T-helper 2 cell treated with Interferon-gamma antibody and Interleukin-4, amounts not matched to agents 5 μg/mL and 100 μg/mL, for 36 hours (primary cell): ENCODE measurements around the gene E2F4.

ENCODE experiments used
- DNase-seq: peaks from one replicate; pipeline ENCODE4 v3.0.0; 2021; ENCODE audit warnings: low spot score
- H3K27ac Mint-ChIP-seq: one replicate; pipeline ENCODE4 v1.8.0; 2021; ENCODE audit warnings: mild to moderate bottlenecking, mixed read lengths
- H3K27me3 Mint-ChIP-seq: one replicate; pipeline ENCODE4 v1.8.0; 2021; ENCODE audit warnings: low read depth, mixed read lengths
- H3K36me3 Mint-ChIP-seq: one replicate; pipeline ENCODE4 v1.8.0; 2021; ENCODE audit warnings: low read depth, mixed read lengths
- H3K4me1 Mint-ChIP-seq: one replicate; pipeline ENCODE4 v1.8.0; 2021; ENCODE audit warnings: low read depth, mixed read lengths
- H3K4me3 Mint-ChIP-seq: one replicate; pipeline ENCODE4 v1.8.0; 2022; ENCODE audit warnings: mild to moderate bottlenecking, moderate library complexity, mixed read lengths
- H3K9me3 Mint-ChIP-seq: one replicate; pipeline ENCODE4 v1.8.0; 2021; ENCODE audit warnings: mixed read lengths

The E2F4 gene

GRCh38 chr16:67242138-67242730 lies 50.3 kb downstream of the E2F4 start:
- Mint-ChIP-seq H3K4me3 (no peak overlapping the region), H3K4me1 (peaks cover 35% of the 10 kb centered on the region), H3K9me3 (no peaks in the 10 kb centered on the region), H3K27me3 (no peaks in the 10 kb centered on the region), H3K36me3 (peaks cover 21% of the 10 kb centered on the region), H3K27ac (peak overlapping the region; percentile 76)
- DNase-seq, result no peak

DNA sequence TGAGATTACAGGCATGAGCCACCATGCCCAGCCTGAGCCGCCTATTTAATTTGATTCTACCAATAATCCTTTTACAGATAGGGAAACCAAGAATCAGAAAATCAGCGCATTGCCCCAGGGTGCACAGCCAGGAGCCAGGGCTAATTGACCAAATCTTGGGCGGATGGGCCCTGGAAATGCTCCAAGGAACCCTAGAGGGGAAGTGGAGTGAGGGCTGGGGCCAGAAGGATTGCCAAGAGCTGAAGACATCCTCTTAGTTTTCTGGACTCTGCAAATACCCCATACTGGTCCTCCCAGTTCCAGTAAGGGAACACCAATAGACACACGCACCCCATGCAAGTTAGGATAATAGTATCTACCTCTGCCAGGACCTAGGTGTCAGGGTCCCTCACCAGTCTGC lies 51.5 kb downstream of the E2F4 start:
- H3K27ac Mint-ChIP-seq, result peak overlapping the region; percentile 89
- H3K9me3 Mint-ChIP-seq, result no peaks in the 10 kb centered on the region
- DNase-seq, result no peak
- peaks cover 44% of the 10 kb centered on the region for H3K4me1 Mint-ChIP-seq
- H3K4me3 Mint-ChIP-seq, result peak overlapping the region; percentile 72
- H3K27me3 Mint-ChIP-seq, result peaks cover 4% of the 10 kb centered on the region
- H3K36me3 Mint-ChIP-seq, result peaks cover 11% of the 10 kb centered on the region

DNA sequence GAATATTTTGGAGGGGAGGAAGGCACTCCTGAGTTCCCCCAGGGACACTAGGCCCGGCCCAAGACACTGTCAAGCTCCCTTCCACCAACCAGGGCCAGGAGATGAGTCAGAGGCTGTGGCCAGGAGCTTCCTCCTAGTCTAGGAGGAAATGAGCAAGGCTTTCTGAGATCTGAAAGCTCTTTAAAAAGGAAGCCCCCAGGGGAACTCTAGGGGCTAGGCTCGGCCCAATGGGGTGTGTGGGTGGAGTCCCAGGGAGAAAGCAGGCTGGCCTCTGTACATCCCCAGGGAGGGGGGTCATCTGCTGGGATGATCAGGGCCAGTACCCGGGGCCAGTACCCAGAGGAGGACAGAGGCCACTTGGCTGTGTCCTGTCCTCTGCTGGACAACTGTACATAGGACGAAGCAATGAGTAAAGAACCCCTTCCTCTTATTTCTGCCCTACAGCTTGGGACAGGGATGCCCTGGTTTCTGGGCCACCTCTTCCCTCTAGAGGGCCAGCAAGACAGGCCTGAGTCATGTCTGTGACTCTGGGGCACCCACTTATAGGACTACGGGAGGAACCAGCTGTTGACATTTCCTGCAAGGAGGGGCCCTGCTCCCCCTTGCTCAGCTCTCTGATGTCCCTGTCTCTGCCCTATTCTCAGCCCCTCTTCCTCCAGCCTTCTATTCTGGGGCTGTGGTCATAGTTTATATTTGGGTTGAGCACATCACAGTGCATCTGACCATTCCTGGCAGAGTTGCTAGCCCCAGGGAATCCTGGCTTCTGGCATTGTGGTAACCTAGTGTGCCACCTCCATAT lies 52.6 kb downstream of the E2F4 start:
- Mint-ChIP-seq H3K4me3 (peak overlapping the region; percentile 72), H3K27me3 (peaks cover 8% of the 10 kb centered on the region), H3K9me3 (no peaks in the 10 kb centered on the region), H3K4me1 (peaks cover 47% of the 10 kb centered on the region), H3K36me3 (peaks cover 6% of the 10 kb centered on the region), H3K27ac (peak overlapping the region; percentile 89)
- peak; percentile 87 for DNase-seq

DNA sequence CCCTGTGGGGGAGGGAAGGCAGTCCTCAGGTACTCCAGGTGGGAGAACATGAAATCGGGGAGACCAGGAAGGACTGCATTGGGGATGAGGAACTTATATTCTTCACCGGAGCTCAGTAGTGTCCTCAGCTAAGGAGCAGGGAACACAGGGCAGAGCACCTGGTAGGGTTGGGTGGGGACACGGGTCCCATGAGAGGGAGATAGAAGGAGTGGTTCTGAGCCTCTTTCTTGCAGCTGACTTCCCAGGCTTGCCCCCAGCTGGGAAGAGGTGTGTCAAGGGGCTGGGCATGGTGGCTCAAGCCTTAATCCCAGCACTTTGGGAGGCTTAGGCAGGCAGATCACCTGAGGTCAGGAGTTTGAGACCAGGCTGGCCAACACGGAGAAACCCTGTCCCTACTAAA lies 53.2 kb downstream of the E2F4 start:
- Mint-ChIP-seq H3K27me3 (peaks cover 14% of the 10 kb centered on the region), H3K27ac (peak overlapping the region; percentile 89), H3K9me3 (no peaks in the 10 kb centered on the region), H3K4me3 (peak overlapping the region; percentile 72), H3K36me3 (peaks cover 6% of the 10 kb centered on the region), H3K4me1 (peaks cover 50% of the 10 kb centered on the region)
- DNase-seq, result no peak

DNA sequence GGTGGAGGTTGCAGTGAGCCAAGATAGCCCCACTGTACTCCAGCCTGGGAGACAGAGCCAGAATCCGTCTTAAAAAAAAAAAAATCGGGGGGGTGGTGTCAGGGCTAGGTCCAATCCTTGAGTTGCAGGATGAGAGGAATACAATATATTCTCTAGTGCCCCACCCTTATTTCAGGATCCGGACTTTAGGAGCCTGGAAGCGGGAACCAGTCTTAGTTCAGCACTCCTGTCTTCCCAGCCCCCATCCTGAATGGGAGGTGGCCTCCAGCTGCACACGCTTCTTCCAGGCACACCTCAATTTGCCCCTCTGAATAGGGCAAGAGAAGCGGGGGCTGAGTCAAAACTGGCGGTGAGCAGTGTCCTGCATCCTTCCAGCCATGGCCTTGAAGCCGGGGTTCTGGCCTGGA lies 53.7 kb downstream of the E2F4 start:
- Mint-ChIP-seq H3K27me3 (peaks cover 16% of the 10 kb centered on the region), H3K27ac (peak overlapping the region; percentile 14), H3K4me3 (peak overlapping the region; percentile 72), H3K36me3 (peaks cover 6% of the 10 kb centered on the region), H3K4me1 (peaks cover 50% of the 10 kb centered on the region), H3K9me3 (no peaks in the 10 kb centered on the region)
- no peak for DNase-seq

DNA sequence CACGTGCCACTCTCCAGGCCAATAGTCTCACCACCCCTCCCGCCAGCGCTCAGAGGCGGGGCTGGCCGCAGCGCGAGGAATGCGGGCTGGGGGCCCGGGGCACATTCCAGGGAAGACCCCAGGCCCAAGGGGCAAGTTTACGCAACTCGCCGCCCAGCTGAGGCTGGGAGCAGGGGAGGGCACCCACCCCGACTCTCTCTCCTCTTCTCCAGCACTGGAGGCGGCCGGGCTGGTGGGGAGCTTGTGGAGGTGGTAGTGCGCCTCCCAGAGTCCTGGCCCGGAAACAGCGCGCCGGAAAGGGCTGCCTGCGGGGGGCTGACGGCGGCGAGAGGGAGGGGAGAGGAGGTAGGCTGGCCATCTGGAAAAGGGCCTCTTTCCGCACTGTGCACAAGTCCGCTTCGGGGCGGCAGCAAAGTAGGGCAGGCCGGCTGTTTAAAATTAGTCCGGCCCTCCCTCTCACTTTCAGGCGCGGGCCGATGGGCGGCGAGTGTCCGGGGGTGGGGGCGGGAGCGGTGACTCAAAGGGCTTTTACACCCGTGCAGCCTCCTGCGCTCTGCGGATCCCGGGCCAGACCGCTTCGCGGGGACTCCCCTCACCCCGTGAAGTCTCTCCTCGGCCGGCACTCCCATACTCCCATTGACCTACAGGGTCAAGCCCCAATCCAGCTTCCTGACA lies 54.3 kb downstream of the E2F4 start:
- Mint-ChIP-seq H3K36me3 (peaks cover 5% of the 10 kb centered on the region), H3K4me1 (peaks cover 49% of the 10 kb centered on the region), H3K27me3 (peaks cover 16% of the 10 kb centered on the region)

DNA sequence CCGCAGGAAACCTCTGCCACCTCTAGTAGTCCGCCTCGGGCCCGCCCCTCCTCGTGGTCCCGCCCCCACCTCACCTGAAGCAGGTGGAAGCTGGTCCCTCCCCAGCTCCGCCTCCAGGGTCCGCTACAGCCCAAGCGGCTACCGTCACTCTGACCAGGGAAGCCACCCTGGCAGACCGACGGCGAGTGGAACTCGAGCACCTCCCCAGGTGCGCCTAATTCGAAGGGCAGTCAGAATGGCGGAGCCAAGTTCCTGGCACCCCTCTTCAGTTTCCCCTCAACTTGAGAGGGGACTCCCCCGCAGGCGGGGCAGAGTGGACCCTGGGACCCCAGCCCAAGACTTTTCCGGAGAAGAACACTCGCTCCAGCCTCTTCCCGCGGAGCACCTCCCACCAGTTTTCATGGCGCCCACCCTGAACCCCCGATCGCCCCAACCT lies 54.8 kb downstream of the E2F4 start:
- Mint-ChIP-seq H3K9me3 (no peaks in the 10 kb centered on the region), H3K27ac (peak overlapping the region; percentile 47), H3K4me3 (peak overlapping the region; percentile 82), H3K27me3 (peaks cover 16% of the 10 kb centered on the region), H3K4me1 (peaks cover 44% of the 10 kb centered on the region), H3K36me3 (peaks cover 2% of the 10 kb centered on the region)
- DNase-seq, result no peak

More for the DNA sequence above, 54.3 kb downstream of the E2F4 start:
- peak overlapping the region; percentile 82 for H3K4me3 Mint-ChIP-seq
- H3K9me3 Mint-ChIP-seq, result no peaks in the 10 kb centered on the region
- no peak overlapping the region for H3K27ac Mint-ChIP-seq
- peak; percentile 65 for DNase-seq

- peak within 1 kb of the TSS; percentile 80 for H3K27ac Mint-ChIP-seq
- peak within 1 kb of the TSS; percentile 82 for H3K4me3 Mint-ChIP-seq
- no peaks in the 10 kb centered on the region for H3K9me3 Mint-ChIP-seq
- peaks cover 43% of the 10 kb centered on the region for H3K4me1 Mint-ChIP-seq
- H3K27me3 Mint-ChIP-seq, result peaks cover 16% of the 10 kb centered on the region
- H3K36me3 Mint-ChIP-seq, result peaks cover 2% of the 10 kb centered on the region
- DNase-seq, result peak; percentile 99
These were observed 55.5 kb downstream of the E2F4 start, which contains the start of gene FHOD1 for GRCh38 chr16:67247192-67248072. TSS of gene FHOD1 (minus strand) at chr16:67247481. CDS start at chr16:67247410, 71 bp downstream.

- Mint-ChIP-seq H3K4me1 (peaks cover 40% of the 10 kb centered on the region), H3K36me3 (no peaks in the 10 kb centered on the region), H3K27me3 (peaks cover 16% of the 10 kb centered on the region), H3K4me3 (peak overlapping the region; percentile 82), H3K27ac (peak overlapping the region; percentile 71), H3K9me3 (no peaks in the 10 kb centered on the region)
- DNase-seq, result no peak
These were observed 56.1 kb downstream of the E2F4 start for GRCh38 chr16:67248073-67248400.
